A673 (cell line): ENCODE data around the gene SHMT1. TPM values are rescaled to one million over a fixed set of nuclear protein-coding genes. Genes with fewer than 3 reads are reported as not detected.
A peak's percentile ranks its signal among the peaks of the same experiment; 100 is the strongest.

Experiments used
- BruUV-seq: library from RNA; stranded (reverse); fragments of 400-500 nt; replicated peaks from 2 replicates; lab custom pipeline; 2021; lab: Mats Ljungman, UMichigan
- CTCF ChIA-PET: fragments of 300-600 bp; sonication (Branson Sonifier 250); formaldehyde crosslinking; loops from one replicate; lab custom pipeline; 2022; ENCODE audit warnings: antibody characterized with exemption; lab: Charles Lee
- POLR2A ChIA-PET: fragments of 300-600 bp; sonication (Branson Sonifier 250); formaldehyde crosslinking; loops from one replicate; lab custom pipeline; 2022; ENCODE audit warnings: antibody characterized with exemption; ENCODE audit not compliant: low non-redundant PET; lab: Charles Lee
- DNase-seq: peaks from one replicate; pipeline ENCODE4 v3.0.0-alpha.2; 2015; ENCODE audit warnings: low spot score
- H3K27ac ChIP-seq: fragments of 200-600 bp; sonication (generic); 2 replicates; pipeline ENCODE4 v1.5.1; 2016; ENCODE audit warnings: mixed run types, low read depth, mild to moderate bottlenecking, mixed read lengths, antibody characterized with exemption, low read length; ENCODE audit not compliant: poor library complexity, severe bottlenecking
- H3K27me3 ChIP-seq: fragments of 200-600 bp; sonication (generic); replicated peaks from 2 replicates; pipeline ENCODE4 v1.6.1; 2017; ENCODE audit warnings: mixed run types, low read depth, mild to moderate bottlenecking, mixed read lengths, antibody characterized with exemption, low read length; ENCODE audit not compliant: insufficient read depth, poor library complexity
- H3K36me3 ChIP-seq: fragments of 200-600 bp; sonication (generic); 2 replicates; pipeline ENCODE4 v1.6.1; 2016; ENCODE audit warnings: mixed run types, mild to moderate bottlenecking, mixed read lengths, antibody characterized with exemption, low read length; ENCODE audit not compliant: insufficient read depth, poor library complexity, severe bottlenecking
- H3K4me1 ChIP-seq: fragments of 200-600 bp; sonication (generic); 2 replicates; pipeline ENCODE4 v1.6.1; 2017; ENCODE audit warnings: mixed run types, mild to moderate bottlenecking, mixed read lengths, antibody characterized with exemption, low read length; ENCODE audit not compliant: insufficient read depth, poor library complexity, severe bottlenecking
- H3K4me3 ChIP-seq: fragments of 200-600 bp; sonication (generic); 2 replicates; pipeline ENCODE4 v1.5.1; 2016; ENCODE audit warnings: low read depth, mixed run types, mild to moderate bottlenecking, mixed read lengths, low read length; ENCODE audit not compliant: poor library complexity, severe bottlenecking
- H3K9me3 ChIP-seq: fragments of 200-600 bp; sonication (generic); 2 replicates; pipeline ENCODE4 v1.6.1; 2016; ENCODE audit warnings: mixed run types, low read depth, mild to moderate bottlenecking, mixed read lengths, antibody characterized with exemption, low read length; ENCODE audit not compliant: poor library complexity, severe bottlenecking
- EZH2 ChIP-seq: fragments of 200-600 bp; sonication (generic); IDR thresholded peaks from 2 replicates; pipeline ENCODE4 v1.6.1; 2017; ENCODE audit warnings: borderline replicate concordance, low read depth, mild to moderate bottlenecking, mixed read lengths, antibody characterized with exemption, low read length; ENCODE audit not compliant: poor library complexity, severe bottlenecking
- intact Hi-C: fragments of 100-400 bp; cut with micrococcal nuclease; formaldehyde crosslinking; loops from one replicate; pipeline ENCODE4 v1.10.0; 2022; ENCODE audit not compliant: unreplicated experiment
- total RNA-seq: library from RNA; stranded (reverse); gene quantifications from 2 replicates; pipeline ENCODE4 v1.2.3, GENCODE V29; 2021
- TF ChIP-seq, protein P1 (sequence below): fragments of 300-800, 200-600 bp; sonication (generic); conservative IDR thresholded peaks from 2 replicates; pipeline ENCODE4 v1.5.1; 2017; ENCODE audit warnings: low read depth, mild to moderate bottlenecking, antibody characterized with exemption, low read length, moderate library complexity, mixed read lengths

SHMT1 gene
- total RNA-seq, 1 experiment from 2014 or later: 54.0 TPM

DNA sequence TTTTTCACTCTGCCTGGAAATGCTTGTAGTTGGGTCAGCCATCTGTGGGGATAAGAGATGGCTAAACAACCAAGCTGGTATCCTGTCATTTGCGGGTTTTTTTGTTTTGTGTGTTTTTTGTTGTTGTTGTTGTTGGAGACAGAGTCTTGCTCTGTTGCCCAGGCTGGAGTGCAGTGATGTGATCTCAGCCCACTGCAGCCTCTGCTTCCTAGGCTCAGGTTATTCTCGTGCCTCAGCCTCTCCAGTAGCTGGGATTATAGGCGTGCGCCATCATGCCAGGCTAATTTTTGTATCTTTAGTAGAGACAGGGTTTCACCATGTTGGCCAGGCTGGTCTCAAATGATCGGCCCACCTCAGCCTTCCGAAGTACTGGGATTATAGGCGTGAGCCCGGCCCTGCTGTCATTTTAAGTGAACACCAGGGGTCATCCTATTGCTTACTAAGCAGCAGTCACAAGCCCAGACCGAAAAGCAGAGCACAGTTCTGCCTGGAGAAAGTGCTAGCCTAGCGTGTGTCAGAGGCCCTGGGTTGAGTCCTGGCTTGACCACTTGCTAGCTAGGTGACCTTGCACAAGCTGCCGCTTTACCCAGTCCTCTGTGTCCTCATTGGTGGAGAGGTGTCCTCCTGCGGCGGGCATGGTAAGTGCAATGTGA is 43.6 kb downstream of the SHMT1 start:
- intact Hi-C loops: no loop called here
- H3K27me3 ChIP-seq: no peaks in the 10 kb centered on the region
- no peaks in the 10 kb centered on the region for H3K9me3 ChIP-seq
- peaks cover 16% of the 10 kb centered on the region for H3K4me1 ChIP-seq
- ChIA-PET CTCF (no interaction called here), POLR2A (no interaction called here)
- H3K27ac ChIP-seq: no peak overlapping the region
- DNase-seq: peak; percentile 60
- no peak for TF ChIP-seq EZH2
- TF ChIP-seq, protein P1, sequence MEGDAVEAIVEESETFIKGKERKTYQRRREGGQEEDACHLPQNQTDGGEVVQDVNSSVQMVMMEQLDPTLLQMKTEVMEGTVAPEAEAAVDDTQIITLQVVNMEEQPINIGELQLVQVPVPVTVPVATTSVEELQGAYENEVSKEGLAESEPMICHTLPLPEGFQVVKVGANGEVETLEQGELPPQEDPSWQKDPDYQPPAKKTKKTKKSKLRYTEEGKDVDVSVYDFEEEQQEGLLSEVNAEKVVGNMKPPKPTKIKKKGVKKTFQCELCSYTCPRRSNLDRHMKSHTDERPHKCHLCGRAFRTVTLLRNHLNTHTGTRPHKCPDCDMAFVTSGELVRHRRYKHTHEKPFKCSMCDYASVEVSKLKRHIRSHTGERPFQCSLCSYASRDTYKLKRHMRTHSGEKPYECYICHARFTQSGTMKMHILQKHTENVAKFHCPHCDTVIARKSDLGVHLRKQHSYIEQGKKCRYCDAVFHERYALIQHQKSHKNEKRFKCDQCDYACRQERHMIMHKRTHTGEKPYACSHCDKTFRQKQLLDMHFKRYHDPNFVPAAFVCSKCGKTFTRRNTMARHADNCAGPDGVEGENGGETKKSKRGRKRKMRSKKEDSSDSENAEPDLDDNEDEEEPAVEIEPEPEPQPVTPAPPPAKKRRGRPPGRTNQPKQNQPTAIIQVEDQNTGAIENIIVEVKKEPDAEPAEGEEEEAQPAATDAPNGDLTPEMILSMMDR: peak; percentile 56
- no peak overlapping the region for H3K4me3 ChIP-seq
- BruUV-seq: no TSS peak
- H3K36me3 ChIP-seq: peaks cover 11% of the 10 kb centered on the region

DNA sequence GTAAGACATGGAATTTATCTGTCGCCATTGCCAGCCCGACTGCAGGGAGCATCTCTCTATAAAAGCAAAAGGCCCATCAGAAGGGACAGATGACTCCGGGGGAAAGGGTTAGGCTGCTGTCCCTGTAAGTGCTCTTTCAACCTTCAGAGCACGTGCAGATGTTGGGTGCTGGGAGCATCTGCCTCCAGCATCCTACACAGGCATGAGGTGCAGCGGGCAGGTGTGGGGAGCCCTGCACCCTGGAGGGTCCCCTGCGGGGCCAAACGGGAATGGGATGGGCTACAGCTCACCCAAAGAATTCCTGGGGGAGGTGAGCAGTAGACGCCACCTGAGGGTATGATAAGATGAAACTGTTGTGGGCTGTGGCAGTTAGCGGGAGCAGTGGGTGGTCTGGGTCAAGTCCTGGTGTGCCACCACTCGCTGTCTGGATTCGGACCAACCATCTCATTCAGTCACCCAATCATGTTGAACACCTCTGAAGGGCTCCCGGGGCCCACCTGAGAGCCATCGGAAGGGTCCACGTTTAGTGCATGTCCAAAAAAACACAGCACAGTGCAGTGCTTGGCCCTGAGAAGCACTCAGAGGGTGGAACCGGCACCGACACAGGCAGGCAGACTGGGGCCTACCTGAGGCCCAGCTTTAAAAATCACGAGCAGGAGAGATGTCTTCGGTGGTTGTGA is 44.4 kb downstream of the SHMT1 start:
- CTCF ChIA-PET: no interaction called here
- Histone ChIP-seq H3K4me1 (peaks cover 16% of the 10 kb centered on the region), H3K27ac (no peak overlapping the region), H3K36me3 (peaks cover 9% of the 10 kb centered on the region), H3K9me3 (no peaks in the 10 kb centered on the region), H3K27me3 (no peaks in the 10 kb centered on the region), H3K4me3 (no peak overlapping the region)
- no peak for DNase-seq
- intact Hi-C loops: no loop called here
- no TSS peak for BruUV-seq
- no peak for TF ChIP-seq EZH2
- TF ChIP-seq, protein P1: no peak
- POLR2A ChIA-PET: no interaction called here

DNA sequence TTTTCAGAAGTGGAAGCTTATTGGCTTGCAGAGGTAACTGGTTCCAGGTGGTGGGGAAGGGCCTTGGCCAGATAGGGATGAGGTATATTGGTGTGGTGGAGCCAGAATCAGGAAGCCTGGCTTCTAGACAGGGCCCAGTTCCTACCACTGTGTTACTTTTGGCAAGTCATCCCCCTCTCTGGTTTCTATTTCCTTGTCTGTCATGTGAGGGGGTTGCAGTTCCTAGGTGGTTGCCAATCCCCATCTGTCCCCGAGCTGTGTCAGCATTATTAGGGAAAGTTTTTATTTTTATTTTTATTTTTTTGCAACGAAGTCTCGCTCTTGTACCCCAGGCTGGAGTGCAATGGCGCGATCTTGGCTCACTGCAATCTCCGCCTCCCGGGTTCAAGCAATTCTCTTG is 45.2 kb downstream of the SHMT1 start:
- intact Hi-C loops: no loop called here
- Histone ChIP-seq H3K9me3 (no peaks in the 10 kb centered on the region), H3K4me3 (no peak overlapping the region), H3K27me3 (no peaks in the 10 kb centered on the region), H3K36me3 (peaks cover 8% of the 10 kb centered on the region), H3K4me1 (peaks cover 21% of the 10 kb centered on the region), H3K27ac (no peak overlapping the region)
- ChIA-PET POLR2A (no interaction called here), CTCF (no interaction called here)
- TF ChIP-seq, protein P1: no peak
- TF ChIP-seq EZH2: no peak
- BruUV-seq: no TSS peak
- no peak for DNase-seq
